ENCODE results near the gene STX16. TPM values are rescaled to one million over a fixed set of nuclear protein-coding genes. Genes with fewer than 3 reads are reported as not detected.

The STX16 gene
- total and polyA plus RNA-seq, 2 experiments from 2014 or later = 23.2 to 41.8 TPM

DNA sequence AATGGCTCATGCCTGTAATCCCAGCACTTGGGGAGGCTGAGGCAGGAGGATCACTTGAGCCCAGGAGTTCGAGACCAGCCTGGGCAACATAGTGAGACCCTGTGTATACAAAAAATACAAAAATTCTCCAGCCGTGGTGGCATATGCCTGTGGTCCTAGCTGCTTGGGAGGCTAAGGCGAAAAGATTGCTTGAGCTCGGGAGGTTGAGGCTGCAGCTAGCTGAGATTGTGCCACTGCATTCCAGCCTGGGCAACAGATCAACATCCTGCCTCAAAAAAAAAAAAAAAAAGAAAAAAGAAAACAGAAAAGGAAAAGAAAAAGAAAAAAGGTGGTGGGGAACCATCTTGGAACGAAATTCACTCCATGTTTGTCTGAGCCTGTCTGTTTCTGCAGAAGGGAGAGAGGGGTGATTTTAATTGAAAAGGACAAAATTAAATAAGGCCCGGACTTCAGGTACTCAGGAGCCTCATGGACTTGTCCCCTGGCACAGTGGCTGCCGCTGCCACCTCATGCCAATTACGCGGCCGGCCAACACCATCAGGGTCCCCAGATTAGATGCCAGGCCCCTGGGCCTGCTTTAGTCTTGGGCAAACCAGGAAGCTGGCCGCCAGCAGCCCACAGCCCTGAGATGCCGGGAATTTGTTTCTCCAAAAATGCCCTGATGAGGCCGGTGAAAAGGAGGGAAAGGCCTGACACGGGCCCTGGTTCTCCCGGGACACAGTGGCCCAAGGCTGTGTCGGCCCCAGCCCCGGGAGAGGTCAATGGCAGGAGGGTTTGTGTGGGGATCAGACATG, 37.8 kb upstream of the STX16 start:
- WGBS (ENCODE audit: low lambda C conversion rate, missing lambda C conversion rate) = 96% methylated on average over 17 of the region's 17 CpGs
- H2AFZ ChIP-seq = no peak overlapping the region
- no peaks in the 10 kb centered on the region for H3K27me3 ChIP-seq
- no peaks in the 10 kb centered on the region for H3K36me3 ChIP-seq (replicated peaks; ENCODE audit: insufficient read depth, low read depth)
- H4K20me1 ChIP-seq (ENCODE audit: insufficient read depth, poor library complexity, severe bottlenecking) = no peaks in the 10 kb centered on the region
- no peak for DNase-seq (ENCODE audit: low spot score)
- no peak overlapping the region for H3K4me2 ChIP-seq
- no peak overlapping the region for H3K4me3 ChIP-seq
- no peaks in the 10 kb centered on the region for H3K9me2 ChIP-seq (replicated peaks; ENCODE audit: insufficient read depth)
- TF ChIP-seq, protein P1, sequence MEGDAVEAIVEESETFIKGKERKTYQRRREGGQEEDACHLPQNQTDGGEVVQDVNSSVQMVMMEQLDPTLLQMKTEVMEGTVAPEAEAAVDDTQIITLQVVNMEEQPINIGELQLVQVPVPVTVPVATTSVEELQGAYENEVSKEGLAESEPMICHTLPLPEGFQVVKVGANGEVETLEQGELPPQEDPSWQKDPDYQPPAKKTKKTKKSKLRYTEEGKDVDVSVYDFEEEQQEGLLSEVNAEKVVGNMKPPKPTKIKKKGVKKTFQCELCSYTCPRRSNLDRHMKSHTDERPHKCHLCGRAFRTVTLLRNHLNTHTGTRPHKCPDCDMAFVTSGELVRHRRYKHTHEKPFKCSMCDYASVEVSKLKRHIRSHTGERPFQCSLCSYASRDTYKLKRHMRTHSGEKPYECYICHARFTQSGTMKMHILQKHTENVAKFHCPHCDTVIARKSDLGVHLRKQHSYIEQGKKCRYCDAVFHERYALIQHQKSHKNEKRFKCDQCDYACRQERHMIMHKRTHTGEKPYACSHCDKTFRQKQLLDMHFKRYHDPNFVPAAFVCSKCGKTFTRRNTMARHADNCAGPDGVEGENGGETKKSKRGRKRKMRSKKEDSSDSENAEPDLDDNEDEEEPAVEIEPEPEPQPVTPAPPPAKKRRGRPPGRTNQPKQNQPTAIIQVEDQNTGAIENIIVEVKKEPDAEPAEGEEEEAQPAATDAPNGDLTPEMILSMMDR (IDR thresholded peaks at IDR 0.05; ENCODE audit: poor library complexity) = no peak
- TF ChIP-seq EZH2phosphoT487 (IDR thresholded peaks at IDR 0.05; ENCODE audit: low read depth, severe bottlenecking, unreplicated experiment) = no peak
- TF ChIP-seq EZH2 (IDR thresholded peaks at IDR 0.05; ENCODE audit: borderline replicate concordance) = no peak
- H3K27ac ChIP-seq = no peak overlapping the region
- H3K4me1 ChIP-seq (ENCODE audit: insufficient read depth) = no peaks in the 10 kb centered on the region
- H3K9me3 ChIP-seq (ENCODE audit: low read depth) = no peaks in the 10 kb centered on the region
- H3K79me2 ChIP-seq = no peaks in the 10 kb centered on the region

DNA sequence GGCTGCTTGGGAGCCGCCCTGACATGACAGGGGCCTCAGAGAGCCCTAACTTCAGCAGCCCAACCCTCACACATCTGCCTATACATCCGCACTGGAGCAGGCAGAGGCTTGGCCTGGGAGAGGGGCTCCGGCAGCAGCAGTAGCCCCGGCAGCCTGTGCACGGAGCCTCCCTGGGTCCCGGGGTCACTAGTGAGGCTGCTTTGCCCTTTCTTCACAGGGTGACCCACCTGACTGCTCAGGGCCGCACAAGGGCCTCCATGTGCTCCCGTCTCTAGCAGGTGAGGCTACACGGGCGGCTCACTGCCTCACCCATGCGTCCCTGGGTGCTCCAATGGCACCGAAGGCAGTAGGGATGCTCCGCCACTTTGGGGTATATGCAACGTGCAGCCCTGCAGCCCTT, 36.7 kb upstream of the STX16 start:
- no peak overlapping the region for H2AFZ ChIP-seq
- H3K79me2 ChIP-seq = no peaks in the 10 kb centered on the region

DNA sequence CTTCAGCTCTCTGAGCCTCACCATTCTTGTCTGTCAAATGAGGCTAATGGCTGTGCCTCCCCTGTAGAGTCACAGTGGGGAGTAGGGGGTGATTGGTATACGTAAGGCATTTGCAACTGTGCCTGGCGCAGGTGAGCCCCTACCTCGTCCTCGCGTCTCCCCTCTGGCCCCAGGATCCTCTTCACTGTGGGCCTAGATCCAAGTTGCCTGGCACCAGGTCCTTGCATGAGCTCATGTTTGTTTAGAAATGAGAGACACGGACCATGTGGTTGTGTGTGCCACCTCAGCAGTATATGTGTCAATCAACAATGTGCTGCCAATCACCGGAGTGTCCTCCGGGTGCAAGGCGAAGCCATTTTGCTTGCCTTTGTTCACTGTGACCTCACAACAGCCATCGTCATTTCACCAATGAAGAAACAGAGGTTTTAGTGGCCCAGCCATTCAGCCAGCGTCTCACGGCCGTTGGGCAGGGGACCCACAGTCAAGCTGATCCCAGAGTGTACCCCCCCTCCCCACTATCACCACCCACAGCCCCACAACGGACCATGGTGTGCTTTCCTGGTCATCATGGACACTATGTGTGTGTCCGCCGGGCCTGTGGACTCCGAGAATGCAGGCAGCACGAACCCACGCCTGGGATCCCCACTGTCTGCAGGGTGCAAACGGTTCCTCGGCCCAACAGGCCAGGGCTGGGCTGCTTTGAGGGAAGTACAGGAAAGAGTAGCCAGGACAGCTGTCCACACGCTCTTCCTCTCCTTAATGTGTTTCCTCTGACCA, 35.9 kb upstream of the STX16 start:
- no peaks in the 10 kb centered on the region for H3K9me2 ChIP-seq (replicated peaks; ENCODE audit: insufficient read depth)
- no peaks in the 10 kb centered on the region for H3K27me3 ChIP-seq
- no peak overlapping the region for H3K4me2 ChIP-seq
- no peaks in the 10 kb centered on the region for H3K36me3 ChIP-seq (replicated peaks; ENCODE audit: insufficient read depth, low read depth)
- H3K27ac ChIP-seq = no peak overlapping the region
- H2AFZ ChIP-seq = no peak overlapping the region
- no peak for DNase-seq (ENCODE audit: low spot score)
- no peaks in the 10 kb centered on the region for H3K9me3 ChIP-seq (ENCODE audit: low read depth)
- H3K4me1 ChIP-seq (ENCODE audit: insufficient read depth) = no peaks in the 10 kb centered on the region
- no peaks in the 10 kb centered on the region for H4K20me1 ChIP-seq (ENCODE audit: insufficient read depth, poor library complexity, severe bottlenecking)
- TF ChIP-seq EZH2phosphoT487 (IDR thresholded peaks at IDR 0.05; ENCODE audit: low read depth, severe bottlenecking, unreplicated experiment) (no peak), EZH2 (IDR thresholded peaks at IDR 0.05; ENCODE audit: borderline replicate concordance) (no peak)
- TF ChIP-seq, protein P1 (IDR thresholded peaks at IDR 0.05; ENCODE audit: poor library complexity) = no peak
- no peak overlapping the region for H3K4me3 ChIP-seq
- 89% methylated on average over 20 of the region's 22 CpGs for WGBS (ENCODE audit: low lambda C conversion rate, missing lambda C conversion rate)
- H3K79me2 ChIP-seq = no peaks in the 10 kb centered on the region

More for the DNA sequence above, 36.7 kb upstream of the STX16 start:
- Histone ChIP-seq H3K9me2 (replicated peaks; ENCODE audit: insufficient read depth) (no peaks in the 10 kb centered on the region), H3K4me2 (no peak overlapping the region), H3K27me3 (no peaks in the 10 kb centered on the region), H3K27ac (no peak overlapping the region), H4K20me1 (ENCODE audit: insufficient read depth, poor library complexity, severe bottlenecking) (no peaks in the 10 kb centered on the region), H3K4me1 (ENCODE audit: insufficient read depth) (no peaks in the 10 kb centered on the region), H3K9me3 (ENCODE audit: low read depth) (no peaks in the 10 kb centered on the region), H3K36me3 (replicated peaks; ENCODE audit: insufficient read depth, low read depth) (no peaks in the 10 kb centered on the region), H3K4me3 (no peak overlapping the region)
- TF ChIP-seq EZH2phosphoT487 (IDR thresholded peaks at IDR 0.05; ENCODE audit: low read depth, severe bottlenecking, unreplicated experiment) = no peak
- TF ChIP-seq, protein P1 (IDR thresholded peaks at IDR 0.05; ENCODE audit: poor library complexity) = no peak
- TF ChIP-seq EZH2 (IDR thresholded peaks at IDR 0.05; ENCODE audit: borderline replicate concordance) = no peak
- no peak for DNase-seq (ENCODE audit: low spot score)
- WGBS (ENCODE audit: low lambda C conversion rate, missing lambda C conversion rate) = 94% methylated on average over 14 of the region's 14 CpGs

Measured in hepatocyte (in vitro differentiated cells).